HUES48 (cell line): Measurements from ENCODE around the gene FCN1.

Experiments used
- H3K27ac ChIP-seq: one replicate; pipeline ENCODE4 v1.7.0; 2013; ENCODE audit warnings: low read depth, low read length, inconsistent platforms
- H3K27me3 ChIP-seq: 2 replicates; pipeline ENCODE4 v1.6.1; 2013; ENCODE audit warnings: mild to moderate bottlenecking, low read length; ENCODE audit not compliant: control insufficient read depth, insufficient read depth
- H3K36me3 ChIP-seq: 2 replicates; pipeline ENCODE4 v1.6.1; 2013; ENCODE audit warnings: low read length; ENCODE audit not compliant: control insufficient read depth, insufficient read depth
- H3K4me1 ChIP-seq: 2 replicates; pipeline ENCODE4 v1.6.1; 2013; ENCODE audit warnings: mild to moderate bottlenecking, low read length; ENCODE audit not compliant: control insufficient read depth, insufficient read depth
- H3K4me3 ChIP-seq: 2 replicates; pipeline ENCODE4 v1.5.1; 2013; ENCODE audit warnings: mild to moderate bottlenecking, low read depth, low read length
- H3K9ac ChIP-seq: 2 replicates; pipeline ENCODE4 v1.6.1; 2013; ENCODE audit warnings: mild to moderate bottlenecking, low read depth, low read length, moderate library complexity
- H3K9me3 ChIP-seq: 2 replicates; pipeline ENCODE4 v1.6.1; 2013; ENCODE audit warnings: low read length; ENCODE audit not compliant: control insufficient read depth, insufficient read depth

Gene FCN1

DNA sequence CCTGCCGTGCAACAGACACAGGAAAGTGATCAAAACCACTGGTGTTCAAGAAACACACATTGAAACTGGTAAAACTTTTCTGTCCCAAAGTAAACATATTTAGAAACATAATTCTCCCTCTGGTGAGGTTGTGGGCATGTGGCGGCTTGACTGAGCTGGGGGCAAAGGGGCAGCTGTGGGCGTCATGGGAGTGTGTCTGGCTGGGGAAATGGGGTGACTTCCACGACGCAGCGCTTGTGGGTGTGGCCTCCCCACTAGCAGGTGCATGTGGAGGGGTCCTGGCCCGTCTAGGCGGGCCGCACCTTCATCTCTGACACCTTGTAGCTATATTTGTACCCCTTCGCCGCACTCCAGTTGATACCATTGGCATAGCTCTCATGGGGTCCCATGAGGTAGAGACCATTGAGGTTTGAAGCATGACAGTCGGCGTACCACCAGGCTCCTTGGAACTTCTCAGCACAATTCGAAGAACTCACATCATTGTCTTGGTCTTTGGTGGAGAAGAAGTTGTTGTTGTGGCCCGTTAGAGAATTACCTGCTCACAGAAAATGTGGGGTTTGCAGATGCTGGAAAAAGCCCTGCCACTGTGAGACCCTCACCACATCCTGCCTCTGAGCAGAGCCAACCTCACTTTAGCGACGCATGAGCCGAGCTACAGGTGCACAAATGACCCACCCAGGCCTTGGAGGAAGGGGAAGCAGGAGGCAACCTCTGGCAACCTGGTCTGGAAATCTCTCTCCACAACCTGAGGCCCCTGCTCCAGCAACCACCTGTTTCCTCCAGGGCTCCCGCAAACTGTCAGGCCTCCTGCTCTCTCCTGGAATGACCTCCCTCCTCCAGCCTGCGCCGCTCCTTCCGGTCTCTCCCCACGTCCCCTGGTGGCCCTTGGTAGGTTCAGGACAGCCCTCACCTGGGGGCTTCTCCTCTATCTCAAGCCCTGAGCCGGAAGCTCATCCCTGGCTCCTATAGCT lies 7.9 kb downstream of the FCN1 start:
- H3K27ac ChIP-seq = no peak overlapping the region
- no peaks in the 10 kb centered on the region for H3K27me3 ChIP-seq
- no peak overlapping the region for H3K4me3 ChIP-seq
- no peaks in the 10 kb centered on the region for H3K9me3 ChIP-seq
- no peak overlapping the region for H3K9ac ChIP-seq
- no peaks in the 10 kb centered on the region for H3K4me1 ChIP-seq
- H3K36me3 ChIP-seq = no peaks in the 10 kb centered on the region

DNA sequence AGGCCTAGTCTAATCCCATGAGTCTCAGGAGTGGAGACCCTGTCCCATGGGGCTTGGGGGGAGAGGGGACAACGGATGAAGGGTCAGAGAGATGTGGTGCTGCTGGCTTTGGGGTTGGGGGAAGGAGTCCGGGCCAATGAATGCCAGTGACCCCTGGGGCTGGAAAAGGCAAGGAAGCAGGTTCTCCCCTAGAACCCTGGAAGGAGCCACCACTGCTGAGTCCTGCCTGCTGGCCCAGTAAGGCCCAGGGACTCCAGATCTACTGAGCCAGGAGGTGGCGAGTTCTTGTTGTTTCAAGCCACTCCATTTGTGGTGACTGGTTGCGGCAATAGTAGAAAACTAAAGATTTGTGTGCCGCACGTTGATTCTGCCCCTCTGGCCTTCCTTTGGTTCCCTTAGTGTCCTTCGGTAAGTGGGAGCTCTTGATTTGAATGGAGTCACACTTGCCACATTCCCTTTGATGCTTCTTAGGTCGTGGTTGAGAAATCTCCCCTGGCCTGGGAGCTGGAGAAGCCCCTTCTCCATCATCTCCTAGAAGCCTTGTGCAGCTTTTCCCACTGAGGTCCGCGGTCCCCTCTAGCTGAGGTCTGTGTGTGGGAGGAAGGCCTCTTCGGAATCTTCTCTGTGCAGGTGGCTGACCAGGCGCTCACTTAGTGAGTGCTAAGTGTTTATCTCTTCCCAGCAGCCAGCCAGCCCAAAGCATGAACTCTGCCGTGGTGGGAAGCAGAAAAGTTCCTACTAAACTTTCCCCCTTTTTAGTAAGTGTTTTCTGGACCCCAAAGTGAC lies 9.0 kb downstream of the FCN1 start:
- Histone ChIP-seq H3K36me3 (no peaks in the 10 kb centered on the region), H3K9me3 (no peaks in the 10 kb centered on the region), H3K27ac (no peak overlapping the region), H3K4me3 (no peak overlapping the region), H3K4me1 (no peaks in the 10 kb centered on the region), H3K9ac (no peak overlapping the region), H3K27me3 (no peaks in the 10 kb centered on the region)

DNA sequence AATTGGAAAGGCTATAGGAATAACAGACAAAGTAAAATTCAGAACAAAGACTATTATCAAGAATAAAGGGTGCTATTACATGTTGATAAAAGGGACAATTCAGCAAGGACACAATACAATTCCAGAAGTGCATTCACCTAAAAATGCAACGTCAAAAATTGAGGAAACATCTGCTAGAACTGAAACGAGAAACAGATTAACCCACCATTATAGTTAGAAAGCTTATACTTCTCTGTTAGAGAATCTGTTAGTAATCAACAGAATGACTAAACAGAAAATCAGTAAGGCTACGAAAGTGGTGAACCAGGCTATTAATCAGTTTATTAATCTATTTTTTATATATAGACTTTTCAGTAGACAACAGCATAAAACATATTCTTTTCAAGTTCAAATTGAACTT lies 14.8 kb downstream of the FCN1 start:
- Histone ChIP-seq H3K9ac (no peak overlapping the region), H3K36me3 (no peaks in the 10 kb centered on the region), H3K27me3 (no peaks in the 10 kb centered on the region)

DNA sequence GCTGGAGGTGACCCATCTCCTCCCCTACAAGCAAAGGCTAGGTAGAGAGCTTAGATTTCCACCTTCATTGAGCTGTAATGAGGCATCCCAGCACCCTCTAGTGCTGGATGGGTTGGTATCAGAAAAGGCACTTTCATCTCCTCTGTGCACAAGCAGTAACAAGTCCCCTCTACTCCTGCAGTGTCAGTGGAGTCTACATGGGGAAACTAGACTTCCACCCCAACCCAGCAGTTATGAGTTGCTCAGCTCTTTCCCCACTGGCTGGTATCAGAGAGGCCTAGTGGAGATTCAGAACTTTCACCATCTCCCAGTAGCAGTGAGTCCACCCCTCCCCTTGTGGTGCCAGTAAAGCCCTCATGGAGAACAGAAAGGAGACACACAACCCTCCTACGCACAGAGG lies 17.9 kb downstream of the FCN1 start:
- H3K9me3 ChIP-seq = no peaks in the 10 kb centered on the region
- no peaks in the 10 kb centered on the region for H3K27me3 ChIP-seq
- no peaks in the 10 kb centered on the region for H3K4me1 ChIP-seq
- no peaks in the 10 kb centered on the region for H3K36me3 ChIP-seq
- no peak overlapping the region for H3K27ac ChIP-seq
- no peak overlapping the region for H3K4me3 ChIP-seq
- H3K9ac ChIP-seq = no peak overlapping the region

More for the DNA sequence above, 14.8 kb downstream of the FCN1 start:
- no peaks in the 10 kb centered on the region for H3K4me1 ChIP-seq
- no peak overlapping the region for H3K4me3 ChIP-seq
- no peak overlapping the region for H3K27ac ChIP-seq
- no peaks in the 10 kb centered on the region for H3K9me3 ChIP-seq

DNA sequence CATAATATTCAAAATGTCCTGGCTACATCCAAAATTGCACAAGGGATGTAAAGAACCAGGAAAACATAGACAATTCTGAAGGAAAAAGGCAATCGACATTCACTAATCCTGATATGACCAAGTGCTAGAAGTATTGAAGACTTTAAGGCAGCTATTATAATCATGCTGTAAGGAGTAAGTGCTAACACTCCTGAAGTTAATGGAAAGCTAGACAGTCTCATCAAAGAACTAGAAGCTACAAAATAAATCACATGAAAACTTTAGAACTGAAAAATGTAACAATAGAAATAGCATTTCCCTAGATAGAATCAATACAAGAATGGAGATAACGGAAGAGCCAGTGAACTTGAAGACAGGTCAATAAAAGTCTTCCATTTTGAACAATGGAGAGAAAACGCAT lies 18.5 kb downstream of the FCN1 start:
- no peak overlapping the region for H3K9ac ChIP-seq
- no peak overlapping the region for H3K4me3 ChIP-seq
- no peaks in the 10 kb centered on the region for H3K9me3 ChIP-seq
- H3K27me3 ChIP-seq = no peaks in the 10 kb centered on the region
- no peaks in the 10 kb centered on the region for H3K36me3 ChIP-seq
- no peaks in the 10 kb centered on the region for H3K4me1 ChIP-seq
- H3K27ac ChIP-seq = no peak overlapping the region

DNA sequence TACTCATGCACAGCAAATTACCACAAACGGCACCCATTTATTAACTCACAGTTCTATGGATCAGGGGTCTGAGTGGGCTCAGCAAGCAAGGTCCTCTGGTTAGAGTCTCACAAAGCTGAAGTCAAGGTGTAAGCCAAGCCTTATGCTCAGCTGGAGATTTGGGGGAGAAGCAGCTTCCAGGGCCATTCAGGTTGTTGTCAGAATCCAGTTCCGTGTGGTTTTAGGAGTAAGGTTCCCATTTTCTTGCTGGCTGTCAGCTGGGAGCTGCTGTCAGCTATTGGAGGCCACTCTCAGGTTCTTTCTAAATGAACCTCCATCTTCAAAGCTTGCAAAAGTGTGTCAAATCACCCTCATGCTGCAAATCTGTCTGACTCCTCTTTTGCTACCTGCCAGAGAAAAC lies 19.4 kb downstream of the FCN1 start:
- H3K4me1 ChIP-seq = no peaks in the 10 kb centered on the region
- no peak overlapping the region for H3K9ac ChIP-seq
- H3K36me3 ChIP-seq = no peaks in the 10 kb centered on the region
- H3K4me3 ChIP-seq = no peak overlapping the region
- no peak overlapping the region for H3K27ac ChIP-seq
- no peaks in the 10 kb centered on the region for H3K27me3 ChIP-seq
- H3K9me3 ChIP-seq = no peaks in the 10 kb centered on the region; the same call in 1 of the 2 replicates

DNA sequence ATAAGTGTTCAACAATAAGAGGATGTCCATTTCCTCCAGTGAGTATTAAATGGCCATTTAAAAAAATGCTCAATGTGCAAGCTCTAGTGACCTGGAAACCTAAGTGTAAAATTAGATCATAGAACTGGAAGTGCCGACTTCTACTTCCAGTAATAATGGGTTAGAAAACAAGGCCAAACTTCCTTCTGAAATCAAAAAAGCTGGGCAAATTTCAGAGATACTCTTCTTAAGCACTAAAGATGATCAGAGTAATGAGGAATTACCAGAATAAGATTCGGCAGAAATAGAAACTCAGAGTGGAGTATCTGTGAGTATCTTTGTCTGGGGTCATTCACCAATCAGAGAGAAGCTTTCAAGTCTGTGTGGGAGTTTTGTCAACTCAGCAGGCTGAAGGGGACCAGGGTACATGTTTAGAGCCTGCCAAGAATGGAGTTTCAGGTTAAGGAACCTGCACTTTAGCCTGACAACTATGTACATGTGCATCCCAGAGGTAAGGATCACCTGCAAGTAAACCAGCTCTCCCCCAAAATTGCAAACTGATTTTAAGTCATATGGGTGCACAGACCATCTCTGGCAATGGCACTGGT lies 20.0 kb downstream of the FCN1 start:
- Histone ChIP-seq H3K36me3 (no peaks in the 10 kb centered on the region), H3K9ac (no peak overlapping the region), H3K4me1 (no peaks in the 10 kb centered on the region), H3K27me3 (no peaks in the 10 kb centered on the region), H3K9me3 (no peaks in the 10 kb centered on the region; the same call in 1 of the 2 replicates), H3K4me3 (no peak overlapping the region), H3K27ac (no peak overlapping the region)

DNA sequence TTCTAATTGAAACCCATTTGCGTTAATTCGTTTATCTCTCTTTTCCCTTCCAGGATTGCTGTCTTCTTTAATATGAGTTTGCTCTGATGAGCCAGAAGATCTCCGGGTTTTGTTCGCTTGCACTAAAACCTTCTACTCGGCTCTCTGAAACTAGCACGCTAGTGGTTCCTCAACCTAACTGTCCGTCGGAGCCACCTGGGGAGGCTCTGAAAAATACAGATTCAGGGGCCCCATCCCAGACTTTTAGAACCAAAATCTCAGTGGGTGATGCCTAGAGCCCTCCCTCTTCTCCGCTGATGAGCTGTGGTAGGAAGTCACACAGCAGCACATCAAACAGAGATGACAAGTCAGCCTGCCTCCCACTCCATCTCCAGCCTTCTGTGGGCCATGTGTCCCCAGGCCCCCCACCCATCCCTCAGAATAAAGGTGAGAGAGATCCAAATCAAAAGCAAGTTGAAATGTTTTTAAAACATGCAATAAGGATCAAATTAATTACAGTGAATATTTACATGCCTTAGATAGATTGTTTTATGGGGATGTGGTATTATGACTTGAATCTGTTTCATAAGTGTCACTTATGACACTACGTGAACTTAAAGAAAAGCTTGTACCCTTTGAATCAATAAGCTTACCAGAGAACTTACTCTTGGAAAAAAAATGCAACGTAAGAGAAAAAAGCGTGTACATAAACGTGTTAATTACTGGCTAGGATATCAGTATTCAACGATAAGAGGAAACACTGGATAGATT lies 20.7 kb downstream of the FCN1 start:
- Histone ChIP-seq H3K27me3 (no peaks in the 10 kb centered on the region), H3K4me1 (no peaks in the 10 kb centered on the region), H3K4me3 (no peak overlapping the region), H3K36me3 (no peaks in the 10 kb centered on the region), H3K27ac (no peak overlapping the region), H3K9ac (no peak overlapping the region), H3K9me3 (no peaks in the 10 kb centered on the region; the same call in 1 of the 2 replicates)

DNA sequence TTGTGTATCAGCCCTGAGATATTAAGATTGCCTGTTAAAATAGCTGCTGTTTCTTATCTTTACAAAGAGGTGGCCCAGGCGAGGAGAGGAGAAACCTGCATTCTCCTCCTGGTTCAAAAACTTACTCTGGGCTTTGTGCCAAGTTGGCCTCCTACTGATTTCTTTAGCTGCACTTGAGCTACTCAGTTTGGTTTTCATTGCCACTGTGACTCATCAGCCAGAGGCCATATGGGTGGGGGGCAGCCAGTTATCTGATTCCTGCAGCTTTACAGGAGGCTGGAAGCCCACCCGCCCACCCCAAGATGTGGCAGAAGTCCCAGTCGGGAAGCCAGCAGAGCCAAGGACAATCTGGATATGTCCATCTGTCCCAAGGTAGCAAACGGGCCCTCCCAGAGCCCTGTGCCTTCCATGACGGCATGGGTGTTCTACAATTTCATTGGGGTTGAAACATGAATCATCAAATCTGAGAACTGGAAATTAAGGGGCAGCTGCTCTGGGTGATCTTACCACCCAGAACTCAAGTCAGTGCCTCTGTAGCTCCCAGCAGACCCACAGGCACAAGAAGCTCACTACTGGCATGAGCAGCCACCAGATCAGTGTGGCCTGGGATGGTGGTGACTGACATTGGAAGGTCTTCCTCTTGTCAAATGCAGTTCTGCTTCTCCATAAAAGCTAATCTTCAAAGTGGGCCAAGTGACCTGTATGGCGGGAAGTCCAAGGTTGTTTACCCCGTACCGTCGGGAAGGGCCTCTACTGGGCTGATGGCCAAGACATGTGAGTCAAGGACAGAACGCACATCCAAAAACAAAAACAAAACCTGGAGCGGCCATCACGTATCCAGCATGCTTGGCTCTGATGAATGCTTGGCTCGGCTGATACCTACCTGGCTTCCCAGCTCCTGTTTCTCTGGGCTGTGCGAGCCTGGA lies 21.5 kb downstream of the FCN1 start:
- H3K27me3 ChIP-seq = no peaks in the 10 kb centered on the region
- H3K9me3 ChIP-seq = no peaks in the 10 kb centered on the region; the same call in 1 of the 2 replicates
- no peak overlapping the region for H3K4me3 ChIP-seq
- H3K4me1 ChIP-seq = no peaks in the 10 kb centered on the region
- no peak overlapping the region for H3K27ac ChIP-seq
- no peak overlapping the region for H3K9ac ChIP-seq
- H3K36me3 ChIP-seq = no peaks in the 10 kb centered on the region

DNA sequence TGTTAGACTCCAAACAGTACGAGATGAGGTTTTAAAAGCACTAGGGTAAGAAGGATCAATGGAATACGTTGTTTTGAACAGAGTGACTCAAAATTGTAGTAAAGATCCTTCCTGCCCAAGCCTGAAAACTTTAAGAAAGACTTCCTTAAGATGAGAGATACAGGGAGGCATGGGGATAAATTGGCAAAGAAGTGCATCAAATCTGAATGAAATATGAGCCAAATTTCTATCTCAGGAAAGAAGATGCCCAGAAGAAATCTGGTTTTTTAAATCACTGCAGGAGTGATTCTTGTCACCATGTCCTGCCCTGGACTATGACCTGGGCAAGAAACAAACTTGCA lies 22.2 kb downstream of the FCN1 start:
- Histone ChIP-seq H3K9ac (no peak overlapping the region), H3K27ac (no peak overlapping the region), H3K27me3 (no peaks in the 10 kb centered on the region), H3K36me3 (no peaks in the 10 kb centered on the region), H3K9me3 (no peaks in the 10 kb centered on the region; the same call in 1 of the 2 replicates), H3K4me3 (no peak overlapping the region), H3K4me1 (no peaks in the 10 kb centered on the region)
